SIG-M5 treated with dmso at 0.1 percent for 504 hours (cell line): ENCODE measurements around the gene LDLR.
"Not testable (repeated sequence)": the region's sequence is repeated elsewhere in the genome, so short reads cannot be mapped to it uniquely, and the experiment has no call there.

ENCODE experiments used
- DNase-seq: peaks from one replicate; lab custom pipeline; 2025; ENCODE audit not compliant: unreplicated experiment; lab: John Stamatoyannopoulos, UW

The LDLR gene

DNA sequence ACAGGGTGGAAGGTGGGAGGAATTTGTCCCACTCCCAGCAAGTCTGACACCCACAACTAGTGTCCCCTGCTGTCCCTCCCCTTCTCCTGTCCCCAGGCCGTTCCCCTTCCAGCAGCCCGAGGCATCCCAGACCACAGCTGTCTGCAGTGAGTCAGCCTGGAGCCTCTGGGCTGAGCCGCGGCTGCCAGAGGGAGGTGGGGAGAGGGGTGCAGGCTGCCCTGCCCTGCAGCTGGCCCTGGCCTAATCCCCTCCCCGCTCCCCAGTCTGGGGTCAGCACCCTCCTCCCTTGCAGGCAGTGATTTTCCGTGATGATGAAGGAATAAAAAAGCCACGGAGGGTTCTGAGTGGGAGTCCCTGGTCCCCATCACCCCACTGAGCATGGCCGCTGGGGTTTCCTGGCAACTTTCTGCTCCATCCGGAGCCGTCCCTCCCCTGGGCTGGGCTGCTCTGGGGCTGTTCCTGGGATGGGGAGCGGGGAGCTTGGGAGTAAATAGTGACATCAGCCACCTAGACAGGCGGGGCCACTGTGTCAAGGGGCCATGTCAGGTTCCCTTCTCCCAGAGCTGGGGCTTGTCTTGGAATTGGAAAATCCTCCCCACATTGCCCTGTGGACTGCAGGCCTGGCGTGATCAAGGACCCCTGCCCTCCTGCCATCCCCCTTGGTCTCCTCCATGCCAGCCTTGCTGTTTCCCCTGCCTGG lies 49.5 kb downstream of the LDLR start:
- peak; percentile 37 for DNase-seq

GRCh38 chr19:11140023-11140538 lies 50.8 kb downstream of the LDLR start:
- not testable (repeated sequence) for DNase-seq

DNA sequence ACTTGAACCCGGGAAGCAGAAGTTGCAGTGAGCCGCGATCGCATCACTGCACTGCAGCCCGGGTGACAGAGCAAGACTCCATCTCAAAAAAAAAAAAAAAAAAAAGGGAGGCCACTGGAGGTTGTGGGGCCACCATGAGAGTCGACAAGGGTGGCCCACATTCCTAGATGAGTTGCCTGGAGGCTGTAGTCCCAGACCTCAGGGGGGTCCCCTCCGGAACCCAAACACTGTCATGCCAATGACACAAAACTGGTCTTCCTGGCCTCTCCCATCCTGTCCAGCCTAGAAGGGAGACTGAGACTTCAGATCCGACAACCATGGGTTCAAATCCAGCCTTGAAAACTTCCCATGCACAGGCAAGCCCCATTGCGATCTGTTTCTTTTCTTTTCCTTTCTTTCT lies 51.6 kb downstream of the LDLR start:
- no peak for DNase-seq

- DNase-seq = no peak
Measured at GRCh38 chr19:11141937-11142527, 52.8 kb downstream of the LDLR start.

DNA sequence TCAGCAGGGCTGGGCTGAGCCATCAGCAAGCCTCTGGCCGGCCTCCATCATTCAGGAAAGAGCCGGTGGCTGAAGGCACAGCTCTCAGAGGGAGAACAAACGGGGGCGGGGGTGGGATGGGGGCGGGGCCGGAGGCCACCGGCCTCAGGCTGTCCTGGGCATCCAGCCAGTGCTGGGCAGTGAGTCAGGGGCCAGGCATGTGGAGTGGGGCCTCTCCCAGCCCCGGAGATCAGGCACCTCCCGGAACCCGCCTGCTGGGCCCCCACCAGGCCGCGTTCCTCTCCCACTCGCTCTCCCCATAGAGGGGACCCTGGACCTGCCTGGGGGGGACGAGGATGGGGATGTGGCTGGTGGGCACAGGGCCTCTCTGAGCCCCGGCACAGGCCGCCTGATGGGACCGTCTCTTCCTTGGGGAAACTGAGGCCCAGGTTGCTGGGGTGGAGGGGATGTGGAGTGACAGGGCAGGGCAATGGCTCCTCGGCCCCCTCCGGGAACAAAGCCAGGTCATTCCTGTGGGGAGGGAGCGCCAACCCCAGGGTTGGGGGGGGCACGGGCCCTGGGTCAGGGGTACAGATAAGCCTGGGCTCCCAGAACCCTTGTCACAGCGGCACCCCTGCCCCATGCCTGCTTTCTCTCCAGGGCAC lies 53.4 kb downstream of the LDLR start:
- DNase-seq = no peak

GRCh38 chr19:11145536-11145924 lies 56.3 kb downstream of the LDLR start:
- DNase-seq = no peak

GRCh38 chr19:11148001-11148400 lies 58.7 kb downstream of the LDLR start:
- no peak for DNase-seq

DNA sequence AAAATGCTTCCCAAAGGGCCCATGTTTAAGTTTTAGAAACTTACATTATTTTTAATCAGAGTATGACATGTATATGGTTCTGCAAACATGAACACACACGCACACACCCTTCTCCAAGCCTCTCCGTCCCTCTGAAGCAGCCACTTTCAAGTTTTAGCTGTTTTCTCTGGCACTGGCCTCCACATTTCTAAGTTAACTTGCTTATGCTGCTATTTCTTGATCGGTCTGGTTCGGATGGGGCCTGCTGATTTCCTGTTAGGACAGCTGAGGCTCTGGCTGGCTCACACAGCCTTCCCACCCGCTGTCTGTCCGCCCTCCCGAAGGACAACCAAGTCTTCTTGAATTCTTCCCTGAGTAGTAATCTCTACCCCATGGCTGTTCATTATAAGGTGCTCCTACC lies 61.9 kb downstream of the LDLR start:
- DNase-seq = no peak

GRCh38 chr19:11152318-11153062 lies 63.2 kb downstream of the LDLR start:
- DNase-seq = no peak

GRCh38 chr19:11154683-11155047 lies 65.4 kb downstream of the LDLR start:
- DNase-seq = no peak

- peak; percentile 98 for DNase-seq
Measured at GRCh38 chr19:11155373-11156120, 66.3 kb downstream of the LDLR start, which contains the start of gene SPC24. Gene SPC24, minus strand, starts transcription at chr19:11155782. Its CDS starts 6 bp downstream, at chr19:11155776.

GRCh38 chr19:11159598-11160439 lies 70.6 kb downstream of the LDLR start:
- DNase-seq = no peak

DNA sequence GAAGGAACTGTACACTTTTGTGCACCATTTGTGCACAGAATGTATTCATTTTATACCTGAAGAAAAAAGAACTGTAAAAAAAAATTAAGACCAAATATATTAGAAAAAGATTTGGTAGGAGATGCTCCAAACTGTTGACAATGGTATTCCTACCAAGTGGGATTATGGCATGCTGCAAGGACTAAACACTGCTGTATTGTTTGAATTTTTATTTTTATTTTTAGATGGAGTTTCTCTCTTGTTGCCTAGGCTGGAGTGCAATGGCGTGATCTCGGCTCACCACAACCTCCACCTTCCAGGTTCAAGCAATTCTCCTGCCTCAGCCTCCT lies 71.1 kb downstream of the LDLR start:
- DNase-seq = not testable (repeated sequence)

DNA sequence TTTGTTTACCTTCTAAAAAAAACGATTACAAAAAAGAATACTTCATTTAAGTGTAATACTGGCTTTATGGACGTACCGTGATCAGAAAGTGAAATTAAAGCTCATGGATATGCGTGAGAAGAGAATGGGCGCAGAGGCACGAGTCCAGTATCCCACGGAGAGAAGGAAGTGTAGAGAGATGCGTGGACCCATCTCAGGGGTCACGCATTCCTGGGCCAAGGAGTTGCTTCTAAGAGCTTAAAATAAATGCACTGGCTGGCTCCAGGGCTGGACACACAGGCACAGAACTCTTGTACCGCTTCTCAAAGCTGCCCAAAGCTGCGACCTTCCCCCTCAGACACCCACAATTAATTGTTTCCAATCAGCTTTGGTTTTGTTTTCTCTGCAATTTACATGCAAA lies 75.0 kb downstream of the LDLR start:
- DNase-seq = no peak

DNA sequence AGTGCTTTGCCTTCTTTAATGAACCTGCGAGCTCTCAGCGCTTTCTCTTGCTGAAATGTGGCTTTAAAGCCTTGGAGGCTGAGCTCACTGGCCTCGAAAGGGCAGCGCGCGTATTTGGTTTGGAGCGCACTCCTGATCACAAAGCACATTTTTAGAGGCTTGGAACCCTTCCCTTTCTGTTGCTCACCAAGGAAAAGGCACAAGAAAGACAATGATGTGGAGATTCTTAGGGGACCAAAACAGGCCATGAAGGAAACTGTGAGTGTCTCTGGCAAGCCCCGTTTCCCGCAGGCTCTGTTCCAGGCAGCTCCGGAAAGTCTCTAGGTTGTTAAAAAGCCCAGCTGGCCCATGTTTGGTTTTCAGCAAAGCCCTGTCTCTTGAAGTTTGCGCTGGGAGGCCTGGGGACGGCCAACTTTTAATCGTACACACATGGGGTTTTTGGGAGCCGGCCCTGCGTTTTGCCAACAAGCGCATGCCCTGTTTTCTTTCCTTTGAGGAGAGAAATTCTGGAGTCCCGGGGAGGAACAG lies 75.7 kb downstream of the LDLR start:
- DNase-seq = no peak

DNA sequence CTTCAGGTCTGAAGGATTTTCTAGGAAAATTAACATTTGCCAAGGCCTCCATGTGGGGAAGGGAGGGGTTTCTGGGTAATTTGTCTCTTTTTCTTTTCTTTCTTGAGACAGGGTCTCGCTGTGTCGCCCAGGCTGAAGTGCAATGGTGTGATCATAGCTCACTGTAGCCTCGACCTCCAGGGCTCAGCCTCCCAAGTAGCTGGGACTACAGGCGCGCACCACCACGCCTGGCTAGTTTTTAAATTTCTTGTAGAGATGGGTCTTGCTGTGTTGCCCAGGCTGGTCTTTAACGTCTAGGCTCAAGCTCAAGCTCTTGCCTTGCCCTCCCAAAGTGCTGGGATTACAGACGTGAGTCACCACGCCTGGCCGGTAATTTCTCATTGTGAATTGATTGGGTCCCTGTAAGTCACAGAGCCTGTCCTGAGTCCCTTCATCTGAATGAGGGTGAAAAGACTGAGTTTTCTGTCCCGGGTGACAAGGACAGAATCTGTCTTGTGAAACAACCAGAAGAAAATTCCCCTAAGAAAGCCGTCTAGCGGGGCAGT lies 76.3 kb downstream of the LDLR start:
- no peak for DNase-seq

GRCh38 chr19:11166281-11167142 lies 77.2 kb downstream of the LDLR start:
- no peak for DNase-seq

- no peak for DNase-seq
Measured at GRCh38 chr19:11168568-11168967, 79.3 kb downstream of the LDLR start.
